ENCODE data around the gene ZNF536.

- no peak for TF ChIP-seq GATA3 (IDR thresholded peaks at IDR 0.05; ENCODE audit: low read depth, low read length)
- no peak for TF ChIP-seq GATA2 (IDR thresholded peaks at IDR 0.05; ENCODE audit: low read depth, low read length)
Measured at GRCh38 chr19:30324982-30325381, 47.2 kb upstream of the ZNF536 start.

Measured in SH-SY5Y (cell line).